ENCODE results near the gene ETS1. TPM values are rescaled to one million over a fixed set of nuclear protein-coding genes. Genes with fewer than 3 reads are reported as not detected.
A peak's percentile ranks its signal among the peaks of the same experiment; 100 is the strongest.

ETS1 gene
- total RNA-seq, 1 donor, result 95.0 TPM

DNA sequence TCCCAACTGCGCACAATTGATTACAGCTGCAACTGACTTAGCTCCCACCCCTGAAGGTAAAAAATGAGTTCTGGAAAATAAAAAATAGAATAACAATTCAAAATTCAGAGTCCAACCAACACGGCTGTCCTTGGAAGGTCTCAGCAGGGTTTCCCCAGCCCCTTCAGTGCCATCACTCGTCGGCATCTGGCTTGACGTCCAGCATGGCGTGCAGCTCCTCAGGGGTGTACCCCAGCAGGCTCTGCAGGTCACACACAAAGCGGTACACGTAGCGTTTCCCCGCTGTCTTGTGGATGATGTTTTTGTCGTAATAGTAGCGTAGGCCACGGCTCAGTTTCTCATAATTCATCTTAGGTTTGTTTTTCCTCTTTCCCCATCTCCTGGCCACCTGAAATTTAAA is 125.2 kb downstream of the ETS1 start:
- no peak for DNase-seq (ENCODE audit: low read depth)
- H3K4me3 ChIP-seq (ENCODE audit: low read depth, low read length), result no peak overlapping the region
- TF ChIP-seq, protein P1, sequence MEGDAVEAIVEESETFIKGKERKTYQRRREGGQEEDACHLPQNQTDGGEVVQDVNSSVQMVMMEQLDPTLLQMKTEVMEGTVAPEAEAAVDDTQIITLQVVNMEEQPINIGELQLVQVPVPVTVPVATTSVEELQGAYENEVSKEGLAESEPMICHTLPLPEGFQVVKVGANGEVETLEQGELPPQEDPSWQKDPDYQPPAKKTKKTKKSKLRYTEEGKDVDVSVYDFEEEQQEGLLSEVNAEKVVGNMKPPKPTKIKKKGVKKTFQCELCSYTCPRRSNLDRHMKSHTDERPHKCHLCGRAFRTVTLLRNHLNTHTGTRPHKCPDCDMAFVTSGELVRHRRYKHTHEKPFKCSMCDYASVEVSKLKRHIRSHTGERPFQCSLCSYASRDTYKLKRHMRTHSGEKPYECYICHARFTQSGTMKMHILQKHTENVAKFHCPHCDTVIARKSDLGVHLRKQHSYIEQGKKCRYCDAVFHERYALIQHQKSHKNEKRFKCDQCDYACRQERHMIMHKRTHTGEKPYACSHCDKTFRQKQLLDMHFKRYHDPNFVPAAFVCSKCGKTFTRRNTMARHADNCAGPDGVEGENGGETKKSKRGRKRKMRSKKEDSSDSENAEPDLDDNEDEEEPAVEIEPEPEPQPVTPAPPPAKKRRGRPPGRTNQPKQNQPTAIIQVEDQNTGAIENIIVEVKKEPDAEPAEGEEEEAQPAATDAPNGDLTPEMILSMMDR (IDR thresholded peaks at IDR 0.05; ENCODE audit: insufficient read depth, low read depth, low read length), result no peak

DNA sequence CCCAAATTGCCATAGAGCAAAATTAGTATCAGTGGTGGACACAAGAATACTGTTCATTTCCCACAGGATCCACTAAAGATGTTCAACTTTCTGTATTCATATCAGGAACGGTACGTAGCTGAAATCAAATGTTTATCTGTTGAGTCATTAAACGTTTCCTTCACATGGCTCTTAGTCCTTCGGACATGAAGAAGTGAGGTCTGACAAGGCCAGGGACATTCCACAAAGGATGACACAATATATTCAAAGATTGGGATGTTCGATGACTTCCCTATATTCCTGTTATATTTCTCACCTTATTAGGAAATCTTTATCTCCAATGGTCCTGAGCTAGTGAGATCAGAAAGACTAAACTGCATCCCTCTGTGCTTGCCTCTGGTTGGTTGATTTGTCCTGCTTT is 129.0 kb downstream of the ETS1 start:
- peak; percentile 79 for DNase-seq (ENCODE audit: low read depth)
- no peak overlapping the region for H3K4me3 ChIP-seq (ENCODE audit: low read depth, low read length)
- TF ChIP-seq, protein P1 (IDR thresholded peaks at IDR 0.05; ENCODE audit: insufficient read depth, low read depth, low read length), result no peak

DNA sequence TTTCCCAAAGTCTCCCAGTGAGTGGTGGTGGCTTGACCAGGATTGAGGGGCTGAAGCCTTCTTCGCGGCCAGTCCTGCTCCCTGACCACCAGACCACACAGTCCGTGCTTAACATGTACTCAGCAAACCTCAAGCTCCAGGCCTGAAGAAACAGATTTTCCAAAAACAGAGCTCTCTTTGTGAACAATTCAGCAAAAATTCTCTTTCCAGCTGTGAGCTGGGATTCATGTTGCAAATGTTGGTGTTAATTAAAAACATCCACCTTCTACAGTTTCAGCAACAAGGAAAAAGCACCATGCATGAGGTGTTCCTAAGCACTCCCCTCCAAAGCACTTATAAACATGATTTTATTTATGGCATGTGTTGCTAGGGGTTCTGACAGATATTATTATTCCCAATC is 129.5 kb downstream of the ETS1 start:
- no peak overlapping the region for H3K4me3 ChIP-seq (ENCODE audit: low read depth, low read length)
- TF ChIP-seq, protein P1 (IDR thresholded peaks at IDR 0.05; ENCODE audit: insufficient read depth, low read depth, low read length), result no peak
- DNase-seq (ENCODE audit: low read depth), result no peak

DNA sequence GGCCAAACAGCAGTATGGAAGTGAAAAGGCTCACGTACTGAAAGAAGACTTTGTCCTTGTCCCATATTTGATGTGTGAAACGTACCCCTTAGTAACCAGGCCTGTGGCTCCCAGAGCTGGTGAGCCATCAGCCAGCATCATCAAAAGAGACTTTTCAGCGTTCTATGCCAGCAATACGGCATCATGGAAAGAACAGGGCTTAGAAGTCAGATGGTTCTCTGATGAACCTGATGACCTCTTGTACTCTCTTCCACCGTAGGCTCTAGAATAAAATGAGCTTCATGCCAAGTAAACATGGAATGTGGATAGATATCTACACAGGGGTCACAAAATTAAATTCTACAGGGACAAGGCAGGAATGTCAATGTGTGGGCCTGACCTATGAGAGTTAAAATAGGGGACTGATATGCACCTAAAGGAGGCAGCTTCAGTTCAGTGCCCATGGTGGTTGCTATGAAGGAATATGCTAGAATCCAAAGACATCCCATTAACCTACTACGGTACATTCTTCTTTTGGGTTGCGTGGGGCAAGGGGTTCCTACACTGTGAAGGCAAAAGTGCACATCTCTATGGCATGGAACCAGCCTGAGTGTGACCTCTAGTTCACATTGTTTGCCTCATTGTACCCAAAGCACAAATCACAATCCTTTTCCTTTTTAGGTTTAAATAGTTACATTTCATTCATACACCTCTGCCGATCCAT is 130.6 kb downstream of the ETS1 start:
- H3K4me3 ChIP-seq (ENCODE audit: low read depth, low read length), result no peak overlapping the region
- TF ChIP-seq, protein P1 (IDR thresholded peaks at IDR 0.05; ENCODE audit: insufficient read depth, low read depth, low read length), result no peak
- DNase-seq (ENCODE audit: low read depth), result peak; percentile 74

DNA sequence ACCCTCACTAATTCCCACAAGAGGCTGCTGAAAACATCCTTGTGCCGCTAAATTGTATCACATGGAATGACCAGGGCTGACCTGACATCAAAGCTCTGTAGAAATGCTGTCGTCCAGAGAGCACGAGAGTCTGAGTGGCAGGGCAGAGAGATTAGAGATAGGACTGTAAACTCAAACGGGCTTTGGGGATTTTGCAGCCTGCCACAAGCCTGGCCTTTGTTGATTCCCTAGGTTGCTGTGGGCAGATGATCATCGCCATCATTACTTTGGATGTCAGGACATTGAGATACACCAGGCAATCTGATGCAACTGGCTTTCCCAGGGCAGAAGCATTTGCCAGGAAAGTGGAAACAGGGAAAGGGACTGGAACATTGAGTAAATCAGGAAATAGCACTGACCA is 131.6 kb downstream of the ETS1 start:
- TF ChIP-seq, protein P1 (IDR thresholded peaks at IDR 0.05; ENCODE audit: insufficient read depth, low read depth, low read length), result no peak
- DNase-seq (ENCODE audit: low read depth), result peak; percentile 91
- no peak overlapping the region for H3K4me3 ChIP-seq (ENCODE audit: low read depth, low read length)

DNA sequence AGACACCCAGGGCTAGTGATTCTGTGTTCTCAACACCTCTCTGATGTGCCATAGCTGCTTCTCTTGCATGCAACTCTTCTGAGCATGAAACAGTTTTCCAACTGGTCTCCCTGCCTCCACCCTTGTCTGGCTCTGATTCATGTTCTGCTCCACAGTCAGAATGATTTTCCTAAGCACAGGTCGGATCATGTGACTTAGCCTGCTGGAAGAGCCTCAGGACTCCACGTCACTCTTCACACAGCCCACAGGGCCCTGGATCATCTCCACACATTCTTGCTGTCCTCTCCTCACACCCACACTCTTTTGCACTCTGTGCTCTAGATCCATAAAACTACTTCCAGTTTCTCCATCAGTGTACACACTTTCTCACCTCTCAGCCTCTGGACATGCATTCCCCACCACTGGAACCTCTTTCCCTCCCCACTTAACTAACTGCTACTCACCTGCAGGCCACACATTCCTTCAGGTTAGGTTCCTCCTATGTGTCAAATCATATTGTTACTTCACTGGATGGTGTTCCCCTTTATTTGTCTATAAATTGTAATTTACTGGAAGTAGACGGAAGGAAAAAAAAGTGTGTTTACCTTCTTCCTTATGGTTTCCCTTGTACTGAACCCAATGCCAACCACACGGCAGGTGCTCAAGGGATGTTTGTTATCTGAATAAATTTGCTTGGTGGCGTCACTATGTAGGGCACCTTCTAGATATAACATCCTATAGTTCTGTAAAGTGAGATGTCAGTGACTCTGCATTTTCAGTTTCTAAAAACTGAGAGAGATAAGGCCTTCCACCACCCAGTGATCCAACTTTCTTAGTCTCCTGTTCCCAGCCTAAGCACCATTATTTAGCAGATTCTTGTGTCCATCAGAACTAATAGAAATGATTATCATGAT is 133.7 kb downstream of the ETS1 start:
- TF ChIP-seq, protein P1 (IDR thresholded peaks at IDR 0.05; ENCODE audit: insufficient read depth, low read depth, low read length), result no peak
- H3K4me3 ChIP-seq (ENCODE audit: low read depth, low read length), result no peak overlapping the region
- DNase-seq (ENCODE audit: low read depth), result peak; percentile 95

Data from fibroblast of villous mesenchyme (primary cell).